A204.1 (cell line): Measurements from ENCODE around the gene SMIM43.
"Not testable (repeated sequence)": the region's sequence is repeated elsewhere in the genome, so short reads cannot be mapped to it uniquely, and the experiment has no call there.

Experiments
- FAIRE-seq: peaks from 2 replicates; lab custom pipeline; 2012; peaks lifted over from hg19 to GRCh38; lab: Jason Lieb, UNC

Gene SMIM43

GRCh38 chr4:121736735-121737351, 28.1 kb downstream of the SMIM43 start:
- peak; percentile 71 for FAIRE-seq

GRCh38 chr4:121734571-121734970, 30.4 kb downstream of the SMIM43 start:
- FAIRE-seq = no peak

- no peak for FAIRE-seq
Observed at GRCh38 chr4:121733942-121734341, 31.0 kb downstream of the SMIM43 start.

- FAIRE-seq = not testable (repeated sequence)
Observed at GRCh38 chr4:121729753-121730152, 35.2 kb downstream of the SMIM43 start.

- FAIRE-seq = no peak
Observed at GRCh38 chr4:121728798-121729226, 36.2 kb downstream of the SMIM43 start.

- no peak for FAIRE-seq
Observed at GRCh38 chr4:121728066-121728465, 36.9 kb downstream of the SMIM43 start.

GRCh38 chr4:121726642-121727268, 38.2 kb downstream of the SMIM43 start:
- FAIRE-seq = peak; percentile 64

- FAIRE-seq = no peak
Observed at GRCh38 chr4:121724671-121725070, 40.3 kb downstream of the SMIM43 start.

- no peak for FAIRE-seq
Observed at GRCh38 chr4:121721700-121722099, 43.3 kb downstream of the SMIM43 start.

GRCh38 chr4:121720109-121720508, 44.9 kb downstream of the SMIM43 start:
- no peak for FAIRE-seq

GRCh38 chr4:121717680-121718237, 47.2 kb downstream of the SMIM43 start:
- FAIRE-seq = no peak

- no peak for FAIRE-seq
Observed at GRCh38 chr4:121714548-121714947, 50.4 kb downstream of the SMIM43 start.

- FAIRE-seq = no peak
Observed at GRCh38 chr4:121712783-121713182, 52.2 kb downstream of the SMIM43 start.

- FAIRE-seq = no peak
Observed at GRCh38 chr4:121712001-121712651, 52.8 kb downstream of the SMIM43 start.

- FAIRE-seq = no peak
Observed at GRCh38 chr4:121711263-121712000, 53.5 kb downstream of the SMIM43 start.

- no peak for FAIRE-seq
Observed at GRCh38 chr4:121709766-121710405, 55.1 kb downstream of the SMIM43 start.
